SK-N-MC (cell line): ENCODE results near the gene ASPDH.

Source experiments
- EZH2 ChIP-seq: fragments of 200-600 bp; sonication (generic); IDR thresholded peaks from one replicate; pipeline ENCODE4 v1.6.1; 2017; ENCODE audit warnings: antibody characterized with exemption
- FOXP2 ChIP-seq: optimal IDR thresholded peaks from 2 replicates; pipeline ENCODE3; 2011; ENCODE audit warnings: mild to moderate bottlenecking, moderate library complexity; ENCODE audit not compliant: insufficient read depth; ENCODE audit errors: extremely low read length, control extremely low read depth
- POLR2AphosphoS5 ChIP-seq: IDR thresholded peaks from 2 replicates; pipeline ENCODE4 v1.6.1; 2012; ENCODE audit warnings: mild to moderate bottlenecking, low read depth, low read length, borderline replicate concordance

DNA sequence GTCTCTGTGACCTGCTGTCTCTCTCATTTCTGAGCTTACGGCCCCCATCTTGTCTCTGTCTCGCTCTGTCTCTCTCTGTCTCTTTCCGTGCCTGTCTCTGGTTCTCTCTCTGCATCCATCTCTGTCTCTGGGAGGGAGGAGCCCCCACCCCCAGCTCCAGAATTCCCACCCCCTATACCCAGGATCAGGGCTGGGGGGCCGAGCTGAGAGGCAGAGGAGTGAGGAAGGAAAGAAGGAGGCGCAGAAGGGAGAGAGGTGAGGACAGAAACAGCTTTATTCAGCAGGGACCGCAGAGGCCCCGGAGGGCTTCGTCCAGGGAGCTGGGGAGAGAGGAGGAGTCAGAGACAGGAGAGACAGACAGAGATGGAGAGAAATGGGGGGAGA, 16.7 kb downstream of the ASPDH start:
- no peak for TF ChIP-seq POLR2AphosphoS5
- TF ChIP-seq EZH2, result no peak
- no peak for TF ChIP-seq FOXP2
